GM19023 (cell line): ENCODE measurements around the gene CCL7.

Experiments used
- ATAC-seq: cut with Tn5 transposase; IDR thresholded peaks from one replicate; pipeline ENCODE4 v1.9.1; 2021; ENCODE audit warnings: mild to moderate bottlenecking, moderate library complexity; ENCODE audit not compliant: unreplicated experiment

Gene CCL7

GRCh38 chr17:34285286-34285792 is 15.3 kb downstream of the CCL7 start, which contains the start of gene CCL11:
CCL11 (plus strand) TSS chr17:34285742; CDS start chr17:34285809, 67 bp downstream.
- ATAC-seq, result no peak

- no peak for ATAC-seq
Observed at GRCh38 chr17:34287875-34288274, 17.9 kb downstream of the CCL7 start.

- ATAC-seq, result no peak
Observed at GRCh38 chr17:34290586-34290985, 20.6 kb downstream of the CCL7 start.

- no peak for ATAC-seq
Observed at GRCh38 chr17:34291721-34292348, 21.8 kb downstream of the CCL7 start.

GRCh38 chr17:34299027-34299426 is 29.0 kb downstream of the CCL7 start:
- ATAC-seq, result no peak

- no peak for ATAC-seq
Observed at GRCh38 chr17:34299956-34300577, 30.0 kb downstream of the CCL7 start.

- ATAC-seq, result no peak
Observed at GRCh38 chr17:34300652-34301370, 30.8 kb downstream of the CCL7 start.

GRCh38 chr17:34301986-34302385 is 32.0 kb downstream of the CCL7 start:
- ATAC-seq, result no peak

- ATAC-seq, result no peak
Observed at GRCh38 chr17:34302636-34303035, 32.6 kb downstream of the CCL7 start.

- no peak for ATAC-seq
Observed at GRCh38 chr17:34303606-34304005, 33.6 kb downstream of the CCL7 start.

GRCh38 chr17:34305061-34305460 is 35.0 kb downstream of the CCL7 start:
- ATAC-seq, result no peak

GRCh38 chr17:34305606-34306005 is 35.6 kb downstream of the CCL7 start:
- no peak for ATAC-seq

- ATAC-seq, result no peak
Observed at GRCh38 chr17:34306466-34306865, 36.4 kb downstream of the CCL7 start.

GRCh38 chr17:34307110-34307509 is 37.1 kb downstream of the CCL7 start:
- no peak for ATAC-seq

- ATAC-seq, result no peak
Observed at GRCh38 chr17:34308371-34308770, 38.4 kb downstream of the CCL7 start.

GRCh38 chr17:34311291-34311690 is 41.3 kb downstream of the CCL7 start:
- no peak for ATAC-seq

- ATAC-seq, result no peak
Observed at GRCh38 chr17:34312080-34312479, 42.1 kb downstream of the CCL7 start.

- no peak for ATAC-seq
Observed at GRCh38 chr17:34313164-34313563, 43.1 kb downstream of the CCL7 start.

- ATAC-seq, result no peak
Observed at GRCh38 chr17:34314279-34314678, 44.3 kb downstream of the CCL7 start.

GRCh38 chr17:34318474-34318873 is 48.5 kb downstream of the CCL7 start:
- no peak for ATAC-seq

GRCh38 chr17:34319039-34319483 is 49.0 kb downstream of the CCL7 start, which contains the start of gene CCL8:
CCL8 (plus strand) TSS chr17:34319435; CDS start chr17:34319502, 67 bp downstream.
- ATAC-seq, result no peak
